SK-N-SH (cell line): Measurements from ENCODE around the gene MARCHF3.

Experiments used
- CHD2 ChIP-seq: fragments of 150-350 bp; IDR thresholded peaks from 2 replicates; pipeline ENCODE4 v1.6.1; 2018; ENCODE audit warnings: low read length; ENCODE audit not compliant: partially characterized antibody
- EP300 ChIP-seq, 2 experiments: IDR thresholded peaks; 2 replicates each; pipeline versions ENCODE4 v1.4.0 to v1.6.1; 2012; ENCODE audit warnings: borderline replicate concordance in 1 of 2, low read depth in 1 of 2, low read length in 1 of 2
- EZH2phosphoT487 ChIP-seq: fragments of 200-600 bp; sonication (generic); IDR thresholded peaks from 2 replicates; pipeline ENCODE4 v1.6.1; 2017; ENCODE audit warnings: low read depth, mixed run types, mild to moderate bottlenecking, antibody characterized with exemption, moderate library complexity, borderline replicate concordance
- GABPA ChIP-seq: IDR thresholded peaks from 2 replicates; pipeline ENCODE4 v1.4.0; 2012; ENCODE audit warnings: low read depth, mild to moderate bottlenecking
- GATA2 ChIP-seq: sonication (generic); formaldehyde crosslinking; IDR thresholded peaks from 2 replicates; pipeline ENCODE4 v1.5.0; 2020; ENCODE audit warnings: mild to moderate bottlenecking, missing genetic modification reagents
- POLR2AphosphoS5 ChIP-seq: IDR thresholded peaks from 2 replicates; pipeline ENCODE4 v1.6.1; 2012; ENCODE audit warnings: low read depth, low read length
- RAD21 ChIP-seq: IDR thresholded peaks from 2 replicates; pipeline ENCODE4 v1.6.1; 2012; ENCODE audit warnings: mild to moderate bottlenecking, low read length
- RFX5 ChIP-seq: IDR thresholded peaks from 2 replicates; pipeline ENCODE4 v1.6.1; 2012; ENCODE audit warnings: mild to moderate bottlenecking, improper control_type of control experiment, low read length
- TF ChIP-seq, protein P1 (sequence below): fragments of 200-600 bp; sonication (generic); IDR thresholded peaks from 2 replicates; pipeline ENCODE4 v1.6.1; 2017; ENCODE audit warnings: antibody characterized with exemption, mild to moderate bottlenecking, moderate library complexity
- TF ChIP-seq, protein P2 (sequence below): fragments of 150-350 bp; IDR thresholded peaks from 2 replicates; pipeline ENCODE4 v1.6.1; 2016; ENCODE audit warnings: mild to moderate bottlenecking, low read depth, low read length

DNA sequence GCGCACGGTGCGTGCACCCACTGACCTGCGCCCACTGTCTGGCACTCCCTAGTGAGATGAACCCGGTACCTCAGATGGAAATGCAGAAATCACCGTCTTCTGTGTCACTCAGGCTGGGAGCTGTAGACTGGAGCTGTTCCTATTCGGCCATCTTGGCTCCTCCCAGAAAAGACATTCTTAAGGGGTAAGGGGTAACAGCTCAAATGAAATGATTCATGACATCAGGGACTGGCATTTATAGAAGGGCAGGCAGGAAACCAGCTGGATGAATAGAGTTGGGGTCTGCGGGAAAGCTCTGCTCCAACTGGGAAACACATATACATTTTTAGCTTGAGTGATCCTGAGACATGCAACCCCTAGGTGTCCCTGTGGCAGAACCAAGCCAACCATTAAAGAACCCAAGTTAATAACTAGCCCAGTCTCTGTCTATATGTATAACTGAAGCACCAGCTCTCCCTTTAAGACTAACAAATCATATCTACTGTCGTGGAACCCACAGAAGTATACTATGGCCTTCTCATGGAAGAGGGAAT lies 134.1 kb downstream of the MARCHF3 start:
- TF ChIP-seq EP300 (IDR thresholded peaks at IDR 0.05; ENCODE audit: borderline replicate concordance in 1 of 2, low read depth in 1 of 2, low read length in 1 of 2): no peak
- TF ChIP-seq GABPA: no peak
- no peak for TF ChIP-seq GATA2
- TF ChIP-seq RFX5: no peak
- no peak for TF ChIP-seq CHD2
- TF ChIP-seq, protein P1, sequence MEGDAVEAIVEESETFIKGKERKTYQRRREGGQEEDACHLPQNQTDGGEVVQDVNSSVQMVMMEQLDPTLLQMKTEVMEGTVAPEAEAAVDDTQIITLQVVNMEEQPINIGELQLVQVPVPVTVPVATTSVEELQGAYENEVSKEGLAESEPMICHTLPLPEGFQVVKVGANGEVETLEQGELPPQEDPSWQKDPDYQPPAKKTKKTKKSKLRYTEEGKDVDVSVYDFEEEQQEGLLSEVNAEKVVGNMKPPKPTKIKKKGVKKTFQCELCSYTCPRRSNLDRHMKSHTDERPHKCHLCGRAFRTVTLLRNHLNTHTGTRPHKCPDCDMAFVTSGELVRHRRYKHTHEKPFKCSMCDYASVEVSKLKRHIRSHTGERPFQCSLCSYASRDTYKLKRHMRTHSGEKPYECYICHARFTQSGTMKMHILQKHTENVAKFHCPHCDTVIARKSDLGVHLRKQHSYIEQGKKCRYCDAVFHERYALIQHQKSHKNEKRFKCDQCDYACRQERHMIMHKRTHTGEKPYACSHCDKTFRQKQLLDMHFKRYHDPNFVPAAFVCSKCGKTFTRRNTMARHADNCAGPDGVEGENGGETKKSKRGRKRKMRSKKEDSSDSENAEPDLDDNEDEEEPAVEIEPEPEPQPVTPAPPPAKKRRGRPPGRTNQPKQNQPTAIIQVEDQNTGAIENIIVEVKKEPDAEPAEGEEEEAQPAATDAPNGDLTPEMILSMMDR: no peak
- no peak for TF ChIP-seq RAD21
- TF ChIP-seq EZH2phosphoT487: no peak
- TF ChIP-seq POLR2AphosphoS5: no peak
- TF ChIP-seq, protein P2, sequence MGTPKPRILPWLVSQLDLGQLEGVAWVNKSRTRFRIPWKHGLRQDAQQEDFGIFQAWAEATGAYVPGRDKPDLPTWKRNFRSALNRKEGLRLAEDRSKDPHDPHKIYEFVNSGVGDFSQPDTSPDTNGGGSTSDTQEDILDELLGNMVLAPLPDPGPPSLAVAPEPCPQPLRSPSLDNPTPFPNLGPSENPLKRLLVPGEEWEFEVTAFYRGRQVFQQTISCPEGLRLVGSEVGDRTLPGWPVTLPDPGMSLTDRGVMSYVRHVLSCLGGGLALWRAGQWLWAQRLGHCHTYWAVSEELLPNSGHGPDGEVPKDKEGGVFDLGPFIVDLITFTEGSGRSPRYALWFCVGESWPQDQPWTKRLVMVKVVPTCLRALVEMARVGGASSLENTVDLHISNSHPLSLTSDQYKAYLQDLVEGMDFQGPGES: no peak
